ENCODE measurements around the gene LAIR1.

GRCh38 chr19:54336893-54337857 is 27.6 kb downstream of the LAIR1 start:
- TF ChIP-seq CTCF (IDR thresholded peaks at IDR 0.05; ENCODE audit: insufficient read depth, low read length, poor library complexity, severe bottlenecking) (no peak), EZH2phosphoT487 (conservative IDR thresholded peaks at IDR 0.05; ENCODE audit: low read length) (no peak)

Data from SU-DHL-6 (cell line).